CD4-positive, alpha-beta T cell (primary cell): ENCODE data around the gene SLC25A26. TPM values are rescaled to one million over a fixed set of nuclear protein-coding genes. Genes with fewer than 3 reads are reported as not detected.

ENCODE experiments used
- ATAC-seq: fragments of 200-7000 bp; cut with Tn5 transposase; one replicate; pipeline ENCODE4 v1.10.0; 2022; ENCODE audit warnings: mild to moderate bottlenecking; ENCODE audit not compliant: poor library complexity
- CTCF ChIA-PET: fragments of 350-600 bp; sonication (Branson Sonifier 250); formaldehyde crosslinking; loops from one replicate; lab custom pipeline; 2021; ENCODE audit warnings: antibody characterized with exemption, inconsistent platforms; lab: Charles Lee
- POLR2A ChIA-PET: fragments of 350-600 bp; sonication (Branson Sonifier 250); formaldehyde crosslinking; loops from one replicate; lab custom pipeline; 2021; ENCODE audit warnings: antibody characterized with exemption, inconsistent platforms; lab: Charles Lee
- DNase-seq, 14 experiments: peaks; one replicate each; pipeline ENCODE4 v3.0.0-alpha.2; 2013 to 2020; ENCODE audit warnings: mixed read lengths in 2 of 14
- H3K27ac ChIP-seq, 2 donors: one replicate each; pipeline versions ENCODE4 v1.5.1 to v1.7.0; 2013; ENCODE audit warnings: low read length in 2 of 2, low read depth in 1 of 2, mild to moderate bottlenecking in 1 of 2
- H3K27me3 ChIP-seq, 2 experiments: 1 replicate in 1 of 2; 2 replicates in 1 of 2; pipeline versions ENCODE4 v1.6.1 to v1.7.0; 2013; ENCODE audit warnings: low read length in 2 of 2, control low read depth in 1 of 2, mild to moderate bottlenecking in 1 of 2, moderate library complexity in 1 of 2; ENCODE audit not compliant: insufficient read depth in 2 of 2, control insufficient read depth in 1 of 2
- H3K36me3 ChIP-seq: one replicate; pipeline ENCODE4 v1.6.1; 2013; ENCODE audit warnings: low read length, control low read depth; ENCODE audit not compliant: insufficient read depth
- H3K4me1 ChIP-seq: one replicate; pipeline ENCODE4 v1.6.1; 2013; ENCODE audit warnings: low read length, control low read depth; ENCODE audit not compliant: insufficient read depth
- H3K4me3 ChIP-seq: one replicate; pipeline ENCODE4 v1.5.1; 2013; ENCODE audit warnings: mild to moderate bottlenecking, low read length, moderate library complexity
- H3K9me3 ChIP-seq, 2 experiments: 1 replicate in 1 of 2; 2 replicates in 1 of 2; pipeline versions ENCODE4 v1.6.1 to v1.7.0; 2013; ENCODE audit warnings: low read length in 2 of 2, mild to moderate bottlenecking in 2 of 2, control low read depth in 1 of 2, moderate library complexity in 1 of 2; ENCODE audit not compliant: control insufficient read depth in 1 of 2, insufficient read depth in 1 of 2
- H3K27ac Mint-ChIP-seq: one replicate; pipeline ENCODE4 v1.8.0; 2020; ENCODE audit warnings: mixed read lengths
- H3K27me3 Mint-ChIP-seq: one replicate; pipeline ENCODE4 v1.8.0; 2021; ENCODE audit warnings: mixed read lengths
- H3K36me3 Mint-ChIP-seq: one replicate; pipeline ENCODE4 v1.8.0; 2021; ENCODE audit warnings: low read depth, mixed read lengths
- H3K4me1 Mint-ChIP-seq: one replicate; pipeline ENCODE4 v1.8.0; 2021; ENCODE audit warnings: low read depth, mixed read lengths
- H3K4me3 Mint-ChIP-seq: one replicate; pipeline ENCODE4 v1.8.0; 2020; ENCODE audit warnings: mild to moderate bottlenecking, mixed read lengths
- H3K9me3 Mint-ChIP-seq: one replicate; pipeline ENCODE4 v1.8.0; 2020; ENCODE audit warnings: mixed read lengths
- CTCF ChIP-seq: fragments of 200-600 bp; IDR thresholded peaks from one replicate; pipeline ENCODE4 v1.8.0; 2022; ENCODE audit warnings: antibody characterized with exemption, mild to moderate bottlenecking
- intact Hi-C, 2 experiments: fragments of 100-400 bp; cut with DNase I in 1 of 2; cut with micrococcal nuclease in 1 of 2; formaldehyde crosslinking; loops; one replicate each; pipeline versions ENCODE4 v1.15.1 to v1.9.0; 2023 to 2025; cut with DNase I, micrococcal nuclease
- total RNA-seq, 174 experiments: library from RNA in 2 of 174; stranded (reverse) in 2 of 174; gene quantifications; one replicate each; pipeline ENCODE4 v1.2.3 and lab custom pipeline; 2021 to 2026

SLC25A26 gene
- total RNA-seq, 2 experiments from 2014 or later: 26.9 to 30.2 TPM

- Histone ChIP-seq H3K4me3 (no peak overlapping the region), H3K4me1 (peaks cover 6% of the 10 kb centered on the region), H3K27me3 (no peaks in the 10 kb centered on the region), H3K9me3 (peaks cover 0 to 5% of the 10 kb centered on the region in 2 experiments), H3K27ac (no peak overlapping the region), H3K36me3 (no peaks in the 10 kb centered on the region)
- H3K4me3 Mint-ChIP-seq: no peak overlapping the region
- intact Hi-C loops: loop anchor here in 1 of 2 experiments (5.0 kb wide), 1 partner anchor 40 kb away; no protein-coding TSS in a partner anchor
- H3K27me3 Mint-ChIP-seq: no peaks in the 10 kb centered on the region
- no peaks in the 10 kb centered on the region for H3K9me3 Mint-ChIP-seq
- ChIA-PET POLR2A (no interaction called here), CTCF (no interaction called here)
- DNase-seq (no peak), ATAC-seq (no peak)
- H3K4me1 Mint-ChIP-seq: peaks cover 27% of the 10 kb centered on the region
- H3K36me3 Mint-ChIP-seq: peaks cover 32% of the 10 kb centered on the region
- no peak for TF ChIP-seq CTCF
- no peak overlapping the region for H3K27ac Mint-ChIP-seq
These were observed 101.6 kb downstream of the SLC25A26 start for GRCh38 chr3:66322436-66322835.

- Histone ChIP-seq H3K27me3 (no peaks in the 10 kb centered on the region), H3K9me3 (peaks cover 0 to 5% of the 10 kb centered on the region in 2 experiments), H3K4me1 (no peaks in the 10 kb centered on the region), H3K27ac (no peak overlapping the region), H3K4me3 (no peak overlapping the region), H3K36me3 (no peaks in the 10 kb centered on the region)
- TF ChIP-seq CTCF: no peak
- H3K27ac Mint-ChIP-seq: no peak overlapping the region
- ChIA-PET CTCF (no interaction called here), POLR2A (no interaction called here)
- H3K9me3 Mint-ChIP-seq: no peaks in the 10 kb centered on the region
- peaks cover 12% of the 10 kb centered on the region for H3K36me3 Mint-ChIP-seq
- no peak for ATAC-seq
- H3K4me3 Mint-ChIP-seq: no peak overlapping the region
- intact Hi-C loops: no loop called here
- peaks cover 11% of the 10 kb centered on the region for H3K4me1 Mint-ChIP-seq
- no peak for DNase-seq
- H3K27me3 Mint-ChIP-seq: no peaks in the 10 kb centered on the region
These were observed 105.5 kb downstream of the SLC25A26 start for GRCh38 chr3:66326340-66326739.

- H3K27me3 ChIP-seq: no peaks in the 10 kb centered on the region
- no peak overlapping the region for H3K27ac Mint-ChIP-seq
- no peak for TF ChIP-seq CTCF
- DNase-seq (no peak), ATAC-seq (no peak)
- peaks cover 7% of the 10 kb centered on the region for H3K36me3 Mint-ChIP-seq
- no peaks in the 10 kb centered on the region for H3K27me3 Mint-ChIP-seq
- H3K36me3 ChIP-seq: no peaks in the 10 kb centered on the region
- peaks cover 32% of the 10 kb centered on the region for H3K4me1 Mint-ChIP-seq
- no peak overlapping the region for H3K4me3 Mint-ChIP-seq
- no peaks in the 10 kb centered on the region for H3K9me3 ChIP-seq
- ChIA-PET POLR2A (no interaction called here), CTCF (no interaction called here)
- H3K4me3 ChIP-seq: no peak overlapping the region
- no peaks in the 10 kb centered on the region for H3K9me3 Mint-ChIP-seq
- intact Hi-C loops: no loop called here
- H3K4me1 ChIP-seq: no peaks in the 10 kb centered on the region
- H3K27ac ChIP-seq: no peak overlapping the region
These were observed 114.9 kb downstream of the SLC25A26 start for GRCh38 chr3:66335671-66336070.
